NCI-H69 (cell line): ENCODE measurements around the gene SLX1B.
"Not testable (repeated sequence)": the region's sequence is repeated elsewhere in the genome, so short reads cannot be mapped to it uniquely, and the experiment has no call there.

ENCODE experiments used
- DNase-seq: peaks from one replicate; lab custom pipeline; 2025; lab: John Stamatoyannopoulos, UW

SLX1B gene

DNA sequence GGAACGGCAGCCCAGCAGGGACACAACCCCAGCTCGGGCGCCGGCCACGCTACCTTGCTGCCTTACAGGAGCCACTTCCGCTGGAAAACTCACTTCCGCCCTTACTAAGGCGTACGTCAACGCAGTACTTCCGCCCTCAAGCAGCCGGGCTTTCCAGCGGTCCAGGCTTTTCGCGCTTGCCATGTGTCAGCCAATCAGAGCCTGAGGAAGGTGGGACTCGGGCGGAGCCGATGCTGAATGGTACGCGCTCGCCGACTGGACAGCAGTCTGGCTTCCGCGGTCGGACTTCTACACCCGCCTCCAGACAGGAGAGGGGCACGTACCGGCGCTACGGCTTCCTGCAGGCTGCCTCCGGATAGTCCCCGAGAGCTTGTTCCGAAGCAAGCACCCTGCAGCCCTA is at the start of gene SLX1B, which contains the start of gene BOLA2:
TSS of gene SLX1B (plus strand) at position 265 of the 400 bp plus-strand sequence.
TSS of gene BOLA2 (minus strand) at position 83 of the 400 bp plus-strand sequence. CDS start 98 bp downstream, outside the sequence.
- DNase-seq, result not testable (repeated sequence)

DNA sequence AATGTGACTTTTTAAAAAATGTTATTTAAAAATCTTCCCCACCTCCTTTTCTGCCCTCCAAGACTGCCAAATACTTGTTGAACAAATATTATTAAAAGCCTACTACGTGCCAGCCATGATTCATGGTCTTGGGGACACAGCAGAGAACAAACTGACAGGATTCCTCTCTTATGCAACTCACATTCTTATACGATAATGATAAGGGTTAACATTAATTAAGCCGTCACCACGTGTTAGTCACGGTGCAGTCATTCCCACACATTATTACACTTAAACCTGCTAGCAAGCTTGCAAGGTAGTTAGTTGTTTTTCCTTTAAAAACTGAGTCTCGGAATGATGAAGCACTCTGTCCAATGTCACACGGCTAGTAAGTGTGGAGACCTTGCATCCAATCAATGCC is 49.1 kb upstream of the SLX1B start:
- DNase-seq, result not testable (repeated sequence)

DNA sequence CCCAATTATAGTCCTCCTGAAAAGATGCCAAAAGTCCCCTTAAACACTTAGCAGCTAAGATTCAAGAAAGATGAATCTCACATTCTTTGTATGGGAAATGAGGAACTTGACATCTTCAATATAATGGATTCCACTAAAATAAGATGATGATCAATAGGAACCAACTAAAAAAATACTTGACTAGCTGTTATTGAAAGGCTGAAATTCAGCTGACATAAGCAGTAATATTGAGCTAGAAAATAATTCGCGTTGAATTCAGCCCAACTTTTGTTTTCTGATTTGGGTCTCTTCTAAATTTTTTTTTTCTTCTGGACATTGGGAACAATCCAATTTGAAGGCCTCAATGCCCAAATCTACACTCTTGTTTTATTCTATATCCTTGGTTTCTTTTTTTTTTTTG is 30.7 kb upstream of the SLX1B start:
- not testable (repeated sequence) for DNase-seq

DNA sequence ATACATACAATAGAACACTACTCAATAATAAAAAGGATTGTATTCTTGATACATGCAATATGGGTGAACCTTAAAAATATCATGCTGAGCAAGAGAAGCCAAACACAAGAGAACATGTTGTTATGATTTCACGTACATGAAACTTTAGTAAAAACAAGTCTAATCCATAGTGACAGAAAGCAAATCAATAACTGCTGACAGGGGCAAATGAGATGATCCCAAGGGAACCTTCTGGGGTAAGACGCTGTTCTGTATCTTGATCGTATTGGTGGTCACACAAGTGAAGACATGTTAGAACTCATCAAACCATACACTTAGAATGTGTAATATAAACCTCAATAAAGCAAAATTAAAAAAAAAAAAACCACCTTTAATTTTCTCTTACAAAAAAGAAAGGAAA is 28.9 kb upstream of the SLX1B start:
- not testable (repeated sequence) for DNase-seq

DNA sequence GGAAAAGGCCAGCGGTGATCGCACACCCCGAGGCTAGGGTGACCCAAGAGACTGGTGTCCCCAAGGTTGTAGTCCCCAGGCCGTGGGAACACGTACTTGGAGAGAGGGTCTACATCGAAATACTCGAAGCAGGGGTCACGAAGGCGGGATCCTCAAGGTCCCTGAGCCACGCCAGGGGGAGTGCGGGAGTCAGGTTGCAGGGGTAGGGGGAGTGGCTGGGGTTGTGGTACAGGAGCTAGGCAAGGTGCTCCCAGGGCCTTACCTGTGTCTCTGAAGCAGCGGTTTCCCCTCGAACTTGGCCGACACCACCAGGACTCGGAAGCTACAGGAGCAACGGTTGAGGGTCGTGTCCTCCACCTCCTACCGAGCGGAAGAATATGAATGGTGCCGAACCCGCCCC is 579 bp upstream of the SLX1B start:
- not testable (repeated sequence) for DNase-seq

DNA sequence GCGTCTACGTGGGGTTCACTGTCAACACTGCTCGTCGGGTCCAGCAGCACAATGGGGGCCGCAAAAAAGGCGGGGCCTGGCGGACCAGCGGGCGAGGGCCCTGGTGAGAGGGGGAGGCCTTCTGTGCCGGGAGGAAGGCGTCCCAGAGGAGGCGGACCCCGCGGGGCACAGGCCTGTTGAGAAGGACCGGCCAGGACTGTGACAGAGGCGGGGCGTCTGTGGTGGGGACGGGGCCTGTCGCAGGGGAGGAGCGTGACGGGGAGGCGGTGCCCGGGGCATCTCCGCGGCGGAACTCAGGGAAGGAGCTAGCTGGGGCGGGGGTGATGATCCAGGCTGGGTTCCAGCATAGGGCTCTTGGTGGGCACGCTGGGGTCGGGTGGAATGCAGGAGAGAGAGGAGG is 495 bp downstream of the SLX1B start:
- DNase-seq, result not testable (repeated sequence)

DNA sequence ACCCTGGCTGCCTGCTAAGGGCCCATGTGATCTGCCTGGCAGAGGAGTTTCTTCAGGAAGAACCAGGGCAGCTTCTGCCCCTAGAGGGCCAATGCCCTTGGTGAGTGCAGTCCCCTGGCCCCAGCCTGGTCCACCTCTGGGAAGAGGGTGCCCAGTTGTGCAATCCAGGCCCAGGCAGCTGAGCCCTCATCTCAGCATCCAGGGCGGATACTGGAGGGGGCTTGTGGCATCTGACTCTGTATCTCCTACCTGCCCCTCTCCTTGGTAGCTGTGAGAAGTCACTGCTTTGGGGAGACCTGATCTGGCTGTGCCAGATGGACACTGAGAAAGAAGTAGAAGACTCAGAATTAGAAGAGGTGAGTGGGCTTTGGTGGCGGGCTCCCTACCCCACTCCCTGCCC is 3.3 kb downstream of the SLX1B start:
- not testable (repeated sequence) for DNase-seq

DNA sequence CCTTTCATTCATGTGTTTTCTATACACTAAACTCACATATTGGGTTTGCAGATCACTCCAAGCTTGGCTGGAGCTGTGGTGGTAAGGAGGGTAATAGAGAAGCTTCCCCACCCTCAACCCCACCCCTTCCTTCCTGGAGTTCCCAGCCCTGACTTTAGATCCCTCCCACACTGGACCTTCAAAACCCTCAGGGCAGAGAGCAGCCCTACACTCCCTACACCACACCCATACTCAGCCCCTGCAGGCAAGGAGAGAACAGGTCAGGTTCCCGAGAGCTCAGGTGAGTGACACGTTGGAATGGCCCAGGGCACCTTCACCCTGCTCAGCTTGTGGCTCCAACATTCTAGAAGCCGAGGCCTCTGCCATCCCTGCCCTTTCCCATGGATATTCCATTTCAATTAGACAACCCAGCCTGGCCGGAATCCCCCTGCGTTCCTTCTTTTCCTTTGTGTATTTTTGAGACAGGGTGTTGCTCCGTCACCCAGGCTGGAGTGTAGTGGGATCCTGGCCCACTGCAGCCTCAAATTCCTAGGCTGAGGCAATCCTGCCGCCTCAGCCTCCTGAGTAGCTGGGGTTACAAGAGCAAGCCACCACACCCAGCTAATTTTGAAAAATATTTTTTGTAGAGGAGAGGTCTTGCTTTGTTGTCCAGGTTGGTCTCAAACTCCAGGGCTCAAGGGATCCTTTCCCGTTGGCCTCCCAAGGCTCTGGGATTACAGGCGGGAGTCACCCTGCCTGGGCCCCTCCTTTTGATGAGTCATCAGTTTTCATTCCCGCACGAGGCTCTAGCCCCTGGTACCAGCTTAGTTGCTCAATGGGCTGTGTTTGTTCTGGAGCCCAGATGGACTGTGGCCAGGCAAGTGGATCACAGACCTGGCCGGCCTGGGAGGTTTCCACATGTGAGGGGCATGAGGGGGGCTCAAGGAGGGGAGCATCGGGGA is 5.6 kb downstream of the SLX1B start, which contains the start of gene SULT1A4:
TSS of gene SULT1A4 (plus strand) at position 208 of the 941 bp plus-strand sequence. CDS start 1,473 bp downstream, outside the sequence.
- DNase-seq, result not testable (repeated sequence)

DNA sequence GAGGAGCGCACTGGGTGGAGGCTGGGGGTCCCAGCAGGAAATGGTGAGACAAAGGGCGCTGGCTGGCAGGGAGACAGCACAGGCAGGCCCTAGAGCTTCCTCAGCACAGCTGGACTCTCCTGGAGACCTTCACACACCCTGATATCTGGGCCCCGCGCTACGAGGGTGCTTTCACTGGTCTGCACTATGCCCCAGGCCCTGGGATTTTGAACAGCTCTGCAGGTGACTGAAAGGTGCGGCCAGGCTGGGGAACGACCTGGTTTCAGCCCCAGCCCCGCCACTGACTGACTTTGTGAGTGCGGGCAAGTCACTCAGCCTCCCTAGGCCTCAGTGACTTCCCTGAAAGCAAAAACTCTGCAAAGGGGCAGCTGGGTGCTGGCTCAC is 6.3 kb downstream of the SLX1B start:
- DNase-seq, result not testable (repeated sequence)

DNA sequence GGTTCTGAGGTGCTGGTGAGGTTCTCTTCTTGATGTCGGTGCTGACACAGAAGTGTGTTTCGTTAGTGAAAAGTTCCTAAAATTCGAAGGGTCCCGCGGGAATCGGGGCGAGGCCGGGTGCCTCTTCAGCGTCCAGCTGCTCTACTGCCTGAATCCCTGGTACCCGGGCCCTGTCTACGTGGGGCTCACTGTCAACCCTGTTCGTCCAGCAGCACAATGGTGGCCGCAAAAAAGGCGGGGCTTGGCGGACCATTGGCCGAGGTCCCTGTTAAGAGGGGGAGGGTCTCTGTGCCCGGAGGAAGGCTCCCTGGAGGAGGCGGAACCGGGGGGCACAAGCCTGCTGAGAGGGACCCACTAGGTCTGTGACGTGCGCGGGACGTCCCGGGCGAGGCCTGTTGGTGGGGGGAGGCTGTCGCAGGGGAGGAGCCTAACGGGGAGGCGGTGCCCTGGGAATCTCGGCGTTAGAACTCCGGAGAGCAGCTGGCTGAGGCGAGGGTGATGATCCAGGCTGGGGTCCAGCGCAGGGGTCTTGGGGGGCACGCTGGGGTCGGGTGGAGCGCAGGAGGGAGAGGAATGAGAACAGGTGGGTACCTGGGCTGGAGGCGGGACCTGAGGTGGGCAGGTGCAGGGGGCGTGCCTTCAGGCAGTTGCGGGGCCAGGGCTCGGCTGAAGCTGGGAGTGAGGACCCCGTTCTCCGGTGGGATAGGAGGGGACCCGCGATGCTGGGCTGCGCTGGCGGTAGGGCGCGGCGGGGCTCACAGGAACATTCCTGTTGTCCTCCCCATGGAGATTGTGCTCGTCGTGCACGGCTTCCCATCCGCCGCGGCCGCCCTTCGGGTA is 11.9 kb downstream of the SLX1B start:
- DNase-seq, result not testable (repeated sequence)

DNA sequence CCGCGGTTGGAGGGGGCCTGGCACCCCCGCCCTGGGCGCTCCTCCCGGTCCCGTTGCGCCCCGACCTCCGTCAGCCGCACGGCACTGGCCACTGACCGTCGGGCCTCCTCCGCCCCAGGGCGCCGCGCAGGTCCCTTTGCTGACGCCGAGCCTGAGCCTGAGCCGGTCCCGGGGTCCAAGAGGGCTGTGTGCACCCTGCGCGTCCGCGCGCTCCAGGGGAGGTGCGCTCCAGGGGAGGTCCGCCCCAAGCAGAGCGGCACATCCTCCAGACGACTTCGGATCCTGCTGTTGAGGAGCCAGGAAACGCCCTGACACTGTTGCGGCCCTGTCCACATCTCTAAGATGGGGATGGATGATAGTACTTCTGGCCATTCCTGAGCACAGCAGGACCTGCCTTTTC is 12.6 kb downstream of the SLX1B start:
- not testable (repeated sequence) for DNase-seq

DNA sequence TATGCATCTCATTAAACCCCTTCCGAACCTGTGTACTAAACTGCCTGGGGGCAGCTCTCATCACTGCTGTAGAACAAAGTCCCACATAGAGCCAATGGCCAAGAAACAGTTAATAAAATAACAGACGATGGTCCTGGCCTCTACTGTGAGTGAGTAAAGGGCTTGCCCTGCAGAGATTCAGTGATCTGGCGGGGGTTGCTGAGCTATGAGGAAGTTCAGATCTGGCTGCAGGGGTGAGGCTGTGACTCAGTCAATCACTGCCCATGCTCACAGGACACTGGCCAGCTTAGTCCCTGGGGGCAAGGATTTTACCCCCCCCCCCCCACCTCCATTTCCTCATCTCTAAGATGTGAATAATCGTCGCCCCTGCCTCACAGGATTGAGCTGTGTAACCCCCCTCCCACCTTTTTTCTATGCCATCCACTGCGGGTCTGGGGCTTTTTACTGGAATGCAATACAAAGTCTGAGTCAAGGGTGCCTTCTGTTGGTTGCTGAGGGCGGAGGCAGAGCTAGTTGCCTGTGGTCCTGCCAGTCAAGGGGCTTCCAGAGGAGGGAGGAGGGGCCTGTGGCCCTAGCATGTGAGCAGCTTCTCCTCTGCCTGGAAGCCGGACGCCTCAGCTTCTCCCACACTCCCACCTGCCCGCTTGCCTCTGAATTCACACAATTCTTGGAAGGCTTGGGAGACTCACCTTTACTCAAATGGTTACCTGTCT is 13.5 kb downstream of the SLX1B start:
- not testable (repeated sequence) for DNase-seq

DNA sequence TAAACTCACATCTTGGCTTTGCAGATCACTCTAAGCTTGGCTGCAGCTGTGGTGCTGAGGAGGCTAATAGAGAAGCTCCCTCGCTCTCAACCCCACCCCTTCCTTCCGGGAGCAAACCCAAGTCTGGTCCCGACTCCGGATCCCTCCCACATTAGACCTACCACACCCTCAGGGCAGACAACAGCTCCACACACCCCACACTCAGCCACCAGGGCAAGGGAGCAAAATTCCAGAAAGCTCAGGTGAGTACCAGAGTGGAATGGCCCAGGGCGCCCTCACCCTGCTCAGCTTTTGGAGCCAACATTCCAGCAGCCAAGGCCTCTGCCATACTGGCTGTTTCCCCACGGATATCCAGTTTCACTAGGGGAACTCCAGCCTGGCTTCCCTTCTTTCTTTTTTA is 15.3 kb downstream of the SLX1B start:
- not testable (repeated sequence) for DNase-seq

DNA sequence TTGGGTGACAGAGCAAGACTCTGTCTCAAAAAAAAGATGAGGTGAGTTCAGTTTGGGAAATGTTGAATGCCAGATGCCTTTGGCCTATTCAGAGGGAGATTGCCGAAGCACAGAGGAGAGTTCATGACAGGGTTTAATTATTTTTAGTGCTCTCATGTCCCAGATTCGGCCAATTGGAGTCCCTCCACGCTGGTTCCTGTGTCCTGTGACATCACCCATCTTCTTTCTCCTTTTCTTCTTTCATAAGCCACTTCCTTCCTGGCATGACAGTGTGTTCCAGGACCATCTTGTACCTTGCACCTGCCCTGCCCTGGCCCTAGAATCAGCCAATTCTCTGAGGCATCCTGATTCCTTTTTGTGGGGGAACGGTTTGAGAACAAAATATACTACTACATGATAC is 17.7 kb downstream of the SLX1B start:
- DNase-seq, result not testable (repeated sequence)

DNA sequence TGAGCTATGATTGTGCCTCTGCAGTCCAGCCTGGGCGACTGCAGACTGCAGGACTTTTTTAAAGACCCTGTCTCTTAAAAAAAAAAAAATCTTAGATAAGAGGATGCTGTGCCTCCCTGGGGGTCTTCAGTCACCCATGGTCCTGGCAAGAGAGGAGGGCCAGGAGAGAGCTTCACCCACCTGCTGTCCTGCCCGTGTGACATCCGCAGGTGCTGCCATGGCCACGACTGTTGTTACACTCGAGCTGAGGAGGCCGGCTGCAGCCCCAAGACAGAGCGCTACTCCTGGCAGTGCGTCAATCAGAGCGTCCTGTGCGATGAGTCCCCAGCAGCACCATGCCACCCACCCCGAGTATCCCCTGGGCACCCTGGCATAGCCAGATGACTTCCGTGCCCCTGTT is 27.9 kb downstream of the SLX1B start:
- DNase-seq, result not testable (repeated sequence)

DNA sequence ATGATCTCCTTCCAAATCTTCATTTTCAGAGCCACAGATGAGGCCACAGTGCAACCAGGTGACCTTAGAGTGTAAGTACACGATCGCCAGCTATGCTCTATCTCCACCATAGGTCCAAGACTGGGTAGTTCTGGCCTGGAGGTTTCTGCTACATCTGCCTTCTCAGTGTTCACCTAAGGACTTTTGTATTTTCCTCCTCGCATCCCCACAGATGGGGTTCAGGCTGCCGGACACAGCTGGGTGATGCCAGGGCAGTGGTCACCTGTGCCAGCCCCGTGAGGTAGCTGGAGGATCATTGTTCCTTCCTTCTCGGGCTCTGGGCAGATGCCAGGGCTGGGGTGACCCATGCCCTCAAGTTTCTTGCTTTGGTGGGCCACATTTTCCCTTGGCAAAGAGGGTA is 52.0 kb downstream of the SLX1B start, which contains the start of gene NPIPB12:
TSS of gene NPIPB12 (minus strand) at position 101 of the 400 bp plus-strand sequence.
- DNase-seq, result not testable (repeated sequence)
